ENCODE data around the gene CLPTM1L. TPM values are rescaled to one million over a fixed set of nuclear protein-coding genes. Genes with fewer than 3 reads are reported as not detected.
"Not testable (repeated sequence)": the region's sequence is repeated elsewhere in the genome, so short reads cannot be mapped to it uniquely, and the experiment has no call there.

The CLPTM1L gene
- total and polyA plus RNA-seq, 4 donors = 66.0 to 95.5 (median 71.8) TPM

DNA sequence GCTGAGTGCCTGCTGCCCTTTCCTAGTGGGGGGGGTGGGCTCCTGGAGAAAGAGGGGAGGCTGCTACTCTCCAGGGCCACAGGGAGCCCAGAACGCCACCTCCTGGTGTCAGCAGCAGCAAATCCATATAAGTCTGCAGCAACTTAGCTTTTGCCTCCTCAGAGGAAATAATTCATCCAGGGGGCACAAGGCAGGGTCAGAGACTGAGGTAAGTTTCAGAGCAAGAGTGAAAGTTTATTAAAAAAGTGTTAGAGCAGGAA lies 4.0 kb upstream of the CLPTM1L start:
- WGBS, 2 donors = 41 to 53% methylated on average over 1 of the region's 1 CpG
- no peak for ATAC-seq (ENCODE audit: low FRiP score)
- Histone ChIP-seq H3K27ac (ENCODE audit: low read depth in 1 of 2, low read length in 2 of 2) (no peak overlapping the region), H3K36me3 (ENCODE audit: control insufficient read depth in 1 of 2, insufficient read depth in 2 of 2, low read length in 1 of 2) (no peaks in the 10 kb centered on the region), H3K27me3 (ENCODE audit: control insufficient read depth in 1 of 2, insufficient read depth in 2 of 2, low read length in 1 of 2) (no peaks in the 10 kb centered on the region), H3K4me3 (ENCODE audit: low read length in 2 of 2) (no peak overlapping the region), H3K4me1 (ENCODE audit: control insufficient read depth in 1 of 2, insufficient read depth in 2 of 2, low read length in 2 of 2) (no peaks in the 10 kb centered on the region), H3K9me3 (ENCODE audit: control insufficient read depth, low read length) (no peaks in the 10 kb centered on the region)
- intact Hi-C loops (cut with DNase I) = loop anchor here (5.0 to 10.0 kb wide), 5 partner anchors 176 to 454 kb away; partner anchors contain the start of genes BRD9 (in 1 of the 2), LPCAT1 (in 1 of the 2), MRPL36 (in 1 of the 2) and TRIP13 (in 1 of the 2)
- DNase-seq = no peak

- H3K27ac ChIP-seq (ENCODE audit: low read depth in 1 of 2, low read length in 2 of 2) = no peak overlapping the region
- no peak for ATAC-seq (ENCODE audit: low FRiP score)
Measured at GRCh38 chr5:1347571-1347970, 2.7 kb upstream of the CLPTM1L start.

GRCh38 chr5:1346627-1347440 lies 1.9 kb upstream of the CLPTM1L start:
- WGBS, 2 donors = 88 to 92% methylated on average over 21 of the region's 21 CpGs
- Histone ChIP-seq H3K4me3 (ENCODE audit: low read length in 2 of 2) (no peak overlapping the region), H3K27ac (ENCODE audit: low read depth in 1 of 2, low read length in 2 of 2) (no peak overlapping the region), H3K9me3 (ENCODE audit: control insufficient read depth, low read length) (no peaks in the 10 kb centered on the region), H3K4me1 (ENCODE audit: control insufficient read depth in 1 of 2, insufficient read depth in 2 of 2, low read length in 2 of 2) (no peaks in the 10 kb centered on the region), H3K36me3 (ENCODE audit: control insufficient read depth in 1 of 2, insufficient read depth in 2 of 2, low read length in 1 of 2) (no peaks in the 10 kb centered on the region), H3K27me3 (ENCODE audit: control insufficient read depth in 1 of 2, insufficient read depth in 2 of 2, low read length in 1 of 2) (no peaks in the 10 kb centered on the region)
- ATAC-seq (ENCODE audit: low FRiP score) (no peak), DNase-seq (peak in 1 of 2 donors; percentile 51)
- intact Hi-C loops (cut with DNase I) = loop anchor here (5.0 to 10.0 kb wide), 5 partner anchors 178 to 452 kb away; partner anchors contain the start of genes BRD9 (in 1 of the 2), LPCAT1 (in 1 of the 2), MRPL36 (in 1 of the 2) and TRIP13 (in 1 of the 2)

More at GRCh38 chr5:1347571-1347970, 2.7 kb upstream of the CLPTM1L start:
- no peaks in the 10 kb centered on the region for H3K27me3 ChIP-seq (ENCODE audit: control insufficient read depth in 1 of 2, insufficient read depth in 2 of 2, low read length in 1 of 2)
- no peaks in the 10 kb centered on the region for H3K36me3 ChIP-seq (ENCODE audit: control insufficient read depth in 1 of 2, insufficient read depth in 2 of 2, low read length in 1 of 2)
- no peaks in the 10 kb centered on the region for H3K9me3 ChIP-seq (ENCODE audit: control insufficient read depth, low read length)
- intact Hi-C loops (cut with DNase I) = loop anchor here (5.0 to 10.0 kb wide), 5 partner anchors 177 to 453 kb away; partner anchors contain the start of genes BRD9 (in 1 of the 2), LPCAT1 (in 1 of the 2), MRPL36 (in 1 of the 2) and TRIP13 (in 1 of the 2)
- WGBS, 2 donors = 63 to 66% methylated on average over 9 to 10 of the region's 10 CpGs
- DNase-seq = no peak
- no peak overlapping the region for H3K4me3 ChIP-seq (ENCODE audit: low read length in 2 of 2)
- no peaks in the 10 kb centered on the region for H3K4me1 ChIP-seq (ENCODE audit: control insufficient read depth in 1 of 2, insufficient read depth in 2 of 2, low read length in 2 of 2)

- intact Hi-C loops (cut with DNase I) = loop anchor here (5.0 to 10.0 kb wide), 5 partner anchors 179 to 451 kb away; partner anchors contain the start of genes BRD9 (in 1 of the 2), LPCAT1 (in 1 of the 2), MRPL36 (in 1 of the 2) and TRIP13 (in 1 of the 2)
- H3K27me3 ChIP-seq (ENCODE audit: control insufficient read depth in 1 of 2, insufficient read depth in 2 of 2, low read length in 1 of 2) = no peaks in the 10 kb centered on the region
- H3K27ac ChIP-seq (ENCODE audit: low read depth in 1 of 2, low read length in 2 of 2) = no peak overlapping the region
- no peaks in the 10 kb centered on the region for H3K4me1 ChIP-seq (ENCODE audit: control insufficient read depth in 1 of 2, insufficient read depth in 2 of 2, low read length in 2 of 2)
- peak overlapping the region in 1 of 2 donors; percentile 89 for H3K4me3 ChIP-seq (ENCODE audit: low read length in 2 of 2)
- no peak for ATAC-seq (ENCODE audit: low FRiP score)
- no peaks in the 10 kb centered on the region for H3K9me3 ChIP-seq (ENCODE audit: control insufficient read depth, low read length)
- WGBS, 2 donors = 80% methylated on average over 27 of the region's 27 CpGs
- peak in 1 of 2 donors; percentile 59 for DNase-seq
- no peaks in the 10 kb centered on the region for H3K36me3 ChIP-seq (ENCODE audit: control insufficient read depth in 1 of 2, insufficient read depth in 2 of 2, low read length in 1 of 2)
Measured at GRCh38 chr5:1345876-1346626, 1.2 kb upstream of the CLPTM1L start.

DNA sequence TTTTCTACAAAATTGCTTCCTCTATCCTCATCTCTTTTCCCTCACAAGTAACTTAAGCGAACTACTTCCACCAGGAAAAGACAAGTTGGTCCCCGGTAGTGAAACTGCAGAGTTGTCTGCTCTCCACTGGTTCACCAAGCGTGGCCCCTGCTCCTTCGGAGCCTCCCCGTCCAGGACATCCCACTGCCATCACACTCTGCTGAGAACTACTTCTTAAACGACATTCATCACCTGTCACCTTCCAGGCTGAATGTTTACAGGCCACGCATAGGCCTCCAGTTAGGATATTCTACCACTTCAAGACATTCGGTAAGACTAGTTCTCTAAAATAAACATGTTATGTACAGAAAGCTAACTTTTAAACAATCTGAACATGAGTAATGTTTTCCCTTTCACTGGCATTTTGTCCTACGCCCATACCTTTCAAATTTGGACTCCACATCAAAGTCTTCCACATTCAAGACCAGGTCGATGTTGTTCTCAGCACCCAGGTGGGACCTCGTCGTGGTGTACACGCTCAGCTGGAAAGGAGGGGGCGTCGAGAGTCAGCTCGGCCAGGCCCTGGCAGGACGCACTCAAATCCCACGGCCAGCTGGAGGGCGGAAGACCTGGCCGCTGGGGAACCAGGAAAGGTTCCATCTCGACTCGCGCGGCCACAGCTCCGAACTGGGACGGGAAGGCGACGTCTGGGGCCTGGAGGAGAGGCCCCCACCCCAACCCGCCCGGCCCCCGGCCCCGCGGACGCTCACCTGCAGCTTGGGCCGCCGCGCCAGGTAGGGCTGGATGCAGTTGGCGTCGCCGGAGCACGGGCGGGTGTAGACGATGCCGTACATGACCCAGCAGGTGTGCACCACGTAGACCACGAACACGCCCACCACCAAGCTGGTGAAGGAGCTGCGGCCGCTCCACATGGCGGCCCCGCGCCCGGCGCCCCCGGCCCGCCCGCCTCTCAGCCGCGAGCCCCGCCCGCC lies 683 bp downstream of the CLPTM1L start:
- peak in 1 of 2 donors; percentile 79 for DNase-seq
- Histone ChIP-seq H3K9me3 (ENCODE audit: control insufficient read depth, low read length) (no peaks in the 10 kb centered on the region), H3K4me3 (ENCODE audit: low read length in 2 of 2) (peak overlapping the region; percentile 85 to 89), H3K36me3 (ENCODE audit: control insufficient read depth in 1 of 2, insufficient read depth in 2 of 2, low read length in 1 of 2) (no peaks in the 10 kb centered on the region), H3K27me3 (ENCODE audit: control insufficient read depth in 1 of 2, insufficient read depth in 2 of 2, low read length in 1 of 2) (no peaks in the 10 kb centered on the region), H3K4me1 (ENCODE audit: control insufficient read depth in 1 of 2, insufficient read depth in 2 of 2, low read length in 2 of 2) (no peaks in the 10 kb centered on the region), H3K27ac (ENCODE audit: low read depth in 1 of 2, low read length in 2 of 2) (no peak overlapping the region)
- 6 to 8% methylated on average over 41 to 61 of the region's 61 CpGs for WGBS, 2 donors
- no peak for ATAC-seq (ENCODE audit: low FRiP score)
- intact Hi-C loops (cut with DNase I) = loop anchor here (10.0 kb wide), 4 partner anchors 181 to 451 kb away; partner anchors contain the start of genes BRD9 (in 1 of the 2), LPCAT1 (in 1 of the 2), MRPL36 (in 1 of the 2) and TRIP13 (in 1 of the 2)

DNA sequence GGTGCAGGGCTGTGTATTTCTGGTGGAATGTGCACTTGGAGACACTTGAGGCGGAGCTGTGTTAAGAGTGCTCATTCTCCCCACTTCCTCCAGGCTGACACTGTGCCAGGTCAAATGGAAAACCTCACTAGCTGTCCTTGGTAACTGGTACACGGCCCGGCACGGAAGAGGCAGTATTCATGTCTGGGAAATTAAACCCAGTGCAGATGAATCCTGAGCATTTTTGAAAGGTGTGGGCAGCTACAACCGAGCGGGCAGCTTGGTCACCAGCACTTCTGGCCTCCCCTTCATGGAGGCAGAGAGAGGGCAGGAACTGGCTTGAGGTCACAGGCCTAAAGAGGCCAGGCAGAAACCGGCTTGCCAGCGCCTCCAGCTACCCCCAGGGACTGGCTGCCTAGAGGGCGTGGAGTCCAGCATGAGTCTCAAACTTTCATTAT lies 1.6 kb downstream of the CLPTM1L start:
- H3K27ac ChIP-seq (ENCODE audit: low read depth in 1 of 2, low read length in 2 of 2) = no peak overlapping the region
- no peak overlapping the region for H3K4me3 ChIP-seq (ENCODE audit: low read length in 2 of 2)
- H3K9me3 ChIP-seq (ENCODE audit: control insufficient read depth, low read length) = no peaks in the 10 kb centered on the region
- WGBS, 2 donors = 86 to 89% methylated on average over 9 of the region's 9 CpGs
- no peaks in the 10 kb centered on the region for H3K27me3 ChIP-seq (ENCODE audit: control insufficient read depth in 1 of 2, insufficient read depth in 2 of 2, low read length in 1 of 2)
- DNase-seq (peak in 1 of 2 donors; percentile 47), ATAC-seq (ENCODE audit: low FRiP score) (no peak)
- no peaks in the 10 kb centered on the region for H3K4me1 ChIP-seq (ENCODE audit: control insufficient read depth in 1 of 2, insufficient read depth in 2 of 2, low read length in 2 of 2)
- H3K36me3 ChIP-seq (ENCODE audit: control insufficient read depth in 1 of 2, insufficient read depth in 2 of 2, low read length in 1 of 2) = no peaks in the 10 kb centered on the region
- intact Hi-C loops (cut with DNase I) = loop anchor here (10.0 kb wide), 4 partner anchors 181 to 451 kb away; partner anchors contain the start of genes BRD9 (in 1 of the 2), LPCAT1 (in 1 of the 2), MRPL36 (in 1 of the 2) and TRIP13 (in 1 of the 2)

DNA sequence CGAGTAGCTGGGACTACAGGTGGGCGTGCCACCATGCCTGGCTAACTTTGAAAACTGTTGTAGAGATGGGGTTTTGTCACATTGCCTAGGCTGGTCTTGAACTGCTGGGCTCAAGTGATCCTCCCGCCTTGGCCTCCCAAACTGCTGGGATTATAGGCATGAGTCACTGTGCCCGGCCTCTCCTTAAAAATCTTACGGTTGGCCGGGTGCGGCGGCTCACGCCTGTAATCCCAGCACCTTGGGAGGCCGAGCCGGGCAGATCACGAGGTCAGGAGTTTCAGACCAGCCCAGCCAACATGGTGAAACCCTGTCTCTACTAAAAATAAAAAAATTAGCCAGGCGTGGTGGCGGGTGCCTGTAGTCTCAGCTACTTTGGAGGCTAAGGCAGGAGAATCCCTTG lies 2.2 kb downstream of the CLPTM1L start:
- not testable (repeated sequence) for H3K4me1 ChIP-seq (ENCODE audit: control insufficient read depth in 1 of 2, insufficient read depth in 2 of 2, low read length in 2 of 2); ATAC-seq (ENCODE audit: low FRiP score); H3K4me3 ChIP-seq (ENCODE audit: low read length in 2 of 2); H3K27ac ChIP-seq (ENCODE audit: low read depth in 1 of 2, low read length in 2 of 2); H3K27me3 ChIP-seq (ENCODE audit: control insufficient read depth in 1 of 2, insufficient read depth in 2 of 2, low read length in 1 of 2); H3K36me3 ChIP-seq (ENCODE audit: control insufficient read depth in 1 of 2, insufficient read depth in 2 of 2, low read length in 1 of 2); H3K9me3 ChIP-seq (ENCODE audit: control insufficient read depth, low read length)
- peak in 1 of 2 donors; percentile 62 for DNase-seq
- intact Hi-C loops (cut with DNase I) = loop anchor here (10.0 kb wide), 4 partner anchors 182 to 452 kb away; partner anchors contain the start of genes BRD9 (in 1 of the 2), LPCAT1 (in 1 of the 2), MRPL36 (in 1 of the 2) and TRIP13 (in 1 of the 2)
- WGBS, 2 donors = 92 to 94% methylated on average over 14 of the region's 14 CpGs
